Measurements from ENCODE around the gene PCDH1. TPM values are rescaled to one million over a fixed set of nuclear protein-coding genes. Genes with fewer than 3 reads are reported as not detected.

The PCDH1 gene
- total RNA-seq, 2 donors from 2014 or later, result 97.3 to 105 TPM

GRCh38 chr5:141863569-141864178, 14.5 kb downstream of the PCDH1 start:
- Histone ChIP-seq H3K4me3 (no peak overlapping the region), H3K9me3 (no peaks in the 10 kb centered on the region), H3K9ac (ENCODE audit: low read depth in 2 of 2, low read length in 2 of 2) (no peak overlapping the region), H3K27me3 (no peaks in the 10 kb centered on the region), H3K36me3 (no peaks in the 10 kb centered on the region), H3K27ac (no peak overlapping the region), H3K4me1 (peaks cover 11% of the 10 kb centered on the region)
- intact Hi-C loops (cut with DNase I), result no loop called here
- DNase-seq, result no peak
- no peak for TF ChIP-seq CTCF (IDR thresholded peaks at IDR 0.05)

- no peak for TF ChIP-seq CTCF (IDR thresholded peaks at IDR 0.05)
- no peak overlapping the region for H3K4me3 ChIP-seq
- no peak for DNase-seq
- no peaks in the 10 kb centered on the region for H3K36me3 ChIP-seq
- no peak overlapping the region for H3K9ac ChIP-seq (ENCODE audit: low read depth in 2 of 2, low read length in 2 of 2)
- intact Hi-C loops (cut with DNase I), result no loop called here
- H3K4me1 ChIP-seq, result peaks cover 6% of the 10 kb centered on the region
- no peak overlapping the region for H3K27ac ChIP-seq
- H3K27me3 ChIP-seq, result no peaks in the 10 kb centered on the region
- no peaks in the 10 kb centered on the region for H3K9me3 ChIP-seq
These were observed 15.2 kb downstream of the PCDH1 start for GRCh38 chr5:141862936-141863543.

- Histone ChIP-seq H3K27me3 (no peaks in the 10 kb centered on the region), H3K36me3 (no peaks in the 10 kb centered on the region), H3K4me3 (no peak overlapping the region), H3K4me1 (no peaks in the 10 kb centered on the region), H3K9ac (ENCODE audit: low read depth in 2 of 2, low read length in 2 of 2) (no peak overlapping the region), H3K9me3 (no peaks in the 10 kb centered on the region), H3K27ac (no peak overlapping the region)
- intact Hi-C loops (cut with DNase I), result no loop called here
- DNase-seq, result no peak
- TF ChIP-seq CTCF (IDR thresholded peaks at IDR 0.05), result no peak
These were observed 17.0 kb downstream of the PCDH1 start for GRCh38 chr5:141861194-141861593.

- H3K27ac ChIP-seq, result peak overlapping the region; percentile 2
- TF ChIP-seq CTCF (IDR thresholded peaks at IDR 0.05), result no peak
- no peak for DNase-seq
- no peaks in the 10 kb centered on the region for H3K27me3 ChIP-seq
- intact Hi-C loops (cut with DNase I), result no loop called here
- peak overlapping the region in 1 of 2 donors; percentile 48 for H3K9ac ChIP-seq (ENCODE audit: low read depth in 2 of 2, low read length in 2 of 2)
- no peaks in the 10 kb centered on the region for H3K36me3 ChIP-seq
- H3K4me1 ChIP-seq, result no peaks in the 10 kb centered on the region
- no peak overlapping the region for H3K4me3 ChIP-seq
- H3K9me3 ChIP-seq, result no peaks in the 10 kb centered on the region
These were observed 20.0 kb downstream of the PCDH1 start for GRCh38 chr5:141858079-141858765.

- no peak for TF ChIP-seq CTCF (IDR thresholded peaks at IDR 0.05)
- no peak for DNase-seq
- no peaks in the 10 kb centered on the region for H3K4me1 ChIP-seq
- H3K27ac ChIP-seq, result no peak overlapping the region
- peak overlapping the region in 1 of 2 donors; percentile 53 for H3K9ac ChIP-seq (ENCODE audit: low read depth in 2 of 2, low read length in 2 of 2)
- intact Hi-C loops (cut with DNase I), result no loop called here
- H3K4me3 ChIP-seq, result no peak overlapping the region
- no peaks in the 10 kb centered on the region for H3K9me3 ChIP-seq
- no peaks in the 10 kb centered on the region for H3K36me3 ChIP-seq
- H3K27me3 ChIP-seq, result no peaks in the 10 kb centered on the region
These were observed 21.0 kb downstream of the PCDH1 start for GRCh38 chr5:141857226-141857625.
